Neuronal stem cell (in vitro differentiated cells): ENCODE results near the gene TUBGCP6.

Experiments
- DNase-seq: peaks from one replicate; pipeline ENCODE4 v3.0.0-alpha.2; 2013; ENCODE audit warnings: low spot score
- H2AFZ ChIP-seq: one replicate; pipeline ENCODE4 v1.6.1; 2013; ENCODE audit warnings: mild to moderate bottlenecking, low read length, inconsistent platforms
- H2AK5ac ChIP-seq: 2 replicates; pipeline ENCODE4 v1.6.1; 2013; ENCODE audit warnings: low read depth, mild to moderate bottlenecking, inconsistent platforms, low read length, moderate library complexity, mixed read lengths
- H2BK120ac ChIP-seq: 2 replicates; pipeline ENCODE4 v1.6.1; 2013; ENCODE audit warnings: low read depth, mild to moderate bottlenecking, inconsistent platforms, low read length, moderate library complexity, mixed read lengths
- H2BK12ac ChIP-seq: one replicate; pipeline ENCODE4 v1.6.1; 2013; ENCODE audit warnings: low read length, inconsistent platforms
- H2BK15ac ChIP-seq: 2 replicates; pipeline ENCODE4 v1.6.1; 2013; ENCODE audit warnings: mild to moderate bottlenecking, low read length, inconsistent platforms, mixed read lengths
- H2BK5ac ChIP-seq: one replicate; pipeline ENCODE4 v1.6.1; 2013; ENCODE audit warnings: inconsistent platforms, mild to moderate bottlenecking, low read length, moderate library complexity
- H3K14ac ChIP-seq: one replicate; pipeline ENCODE4 v1.6.1; 2013; ENCODE audit warnings: low read length, inconsistent platforms
- H3K18ac ChIP-seq: 2 replicates; pipeline ENCODE4 v1.6.1; 2013; ENCODE audit warnings: low read length, inconsistent platforms
- H3K23ac ChIP-seq: 2 replicates; pipeline ENCODE4 v1.6.1; 2013; ENCODE audit warnings: low read depth, mild to moderate bottlenecking, mixed read lengths, low read length, inconsistent platforms; ENCODE audit not compliant: poor library complexity
- H3K27ac ChIP-seq: replicated peaks from 3 replicates; pipeline ENCODE4 v1.5.1; 2013; ENCODE audit warnings: low read length, inconsistent platforms
- H3K27me3 ChIP-seq, 3 experiments: 2 replicates each; pipeline ENCODE4 v1.6.1; 2013; ENCODE audit warnings: low read length in 3 of 3, mild to moderate bottlenecking in 2 of 3, inconsistent platforms in 1 of 3, low read depth in 1 of 3, mixed read lengths in 1 of 3, moderate library complexity in 1 of 3; ENCODE audit not compliant: control insufficient read depth in 3 of 3, insufficient read depth in 3 of 3
- H3K36me3 ChIP-seq, 2 donors: replicated peaks in 1 of 2; 2 replicates each; pipeline ENCODE4 v1.6.1; 2013; ENCODE audit warnings: low read length in 2 of 2; ENCODE audit not compliant: control insufficient read depth in 2 of 2, insufficient read depth in 2 of 2
- H3K4ac ChIP-seq: 2 replicates; pipeline ENCODE4 v1.6.1; 2013; ENCODE audit warnings: inconsistent platforms, mild to moderate bottlenecking, low read length, moderate library complexity
- H3K4me1 ChIP-seq, 2 donors: 1 replicate in 1 of 2; 2 replicates in 1 of 2; pipeline ENCODE4 v1.6.1; 2013; ENCODE audit warnings: low read length in 2 of 2, low read depth in 1 of 2; ENCODE audit not compliant: control insufficient read depth in 2 of 2, insufficient read depth in 1 of 2
- H3K4me2 ChIP-seq: one replicate; pipeline ENCODE4 v1.6.1; 2013; ENCODE audit warnings: mild to moderate bottlenecking, low read length, inconsistent platforms; ENCODE audit not compliant: insufficient read depth, poor library complexity, severe bottlenecking
- H3K4me3 ChIP-seq, 2 donors: 2 replicates each; pipeline ENCODE4 v1.5.1; 2013; ENCODE audit warnings: low read length in 2 of 2, mild to moderate bottlenecking in 2 of 2, inconsistent platforms in 1 of 2, moderate library complexity in 1 of 2
- H3K79me1 ChIP-seq: one replicate; pipeline ENCODE4 v1.6.1; 2013; ENCODE audit warnings: low read depth, mild to moderate bottlenecking, inconsistent platforms, low read length, moderate library complexity
- H3K9ac ChIP-seq: one replicate; pipeline ENCODE4 v1.6.1; 2013; ENCODE audit warnings: mild to moderate bottlenecking, low read depth, low read length, inconsistent platforms; ENCODE audit not compliant: poor library complexity
- H3K9me3 ChIP-seq, 2 donors: replicated peaks in 1 of 2; 2 replicates each; pipeline versions ENCODE3 to v1.6.1; 2013; ENCODE audit warnings: low read length in 2 of 2, mild to moderate bottlenecking in 2 of 2, inconsistent platforms in 1 of 2, low read depth in 1 of 2, mixed read lengths in 1 of 2, moderate library complexity in 1 of 2; ENCODE audit not compliant: control insufficient read depth in 2 of 2, insufficient read depth in 1 of 2
- H4K8ac ChIP-seq: one replicate; pipeline ENCODE4 v1.6.1; 2013; ENCODE audit warnings: low read depth, mild to moderate bottlenecking, inconsistent platforms, low read length, moderate library complexity
- H4K91ac ChIP-seq: one replicate; pipeline ENCODE4 v1.6.1; 2013; ENCODE audit warnings: low read length, low read depth, mild to moderate bottlenecking, inconsistent platforms; ENCODE audit not compliant: poor library complexity
- WGBS, 2 donors: extraction: QIAGEN DNeasy Blood & Tissue Kit; methylation state at CpG; one replicate each; pipeline ENCODE4 v1.1.7; 2013; ENCODE audit warnings: missing lambda C conversion rate in 2 of 2, mixed read lengths in 1 of 2; ENCODE audit not compliant: insufficient read length in 2 of 2, insufficient replicate concordance in 1 of 2; ENCODE audit errors: extremely low coverage in 2 of 2; 5-methylcytosine and 5-hydroxymethylcytosine counted together

TUBGCP6 gene

GRCh38 chr22:50179937-50180726 lies 64.7 kb downstream of the TUBGCP6 start:
- H3K18ac ChIP-seq = peak overlapping the region; percentile 85
- peaks cover 9% of the 10 kb centered on the region for H3K79me1 ChIP-seq
- H3K27me3 ChIP-seq = peaks cover 0 to 9% (median 4%) of the 10 kb centered on the region in 3 experiments
- H2BK12ac ChIP-seq = peak overlapping the region; percentile 58
- no peaks in the 10 kb centered on the region for H3K36me3 ChIP-seq
- peak overlapping the region; percentile 82 for H4K8ac ChIP-seq
- no peak overlapping the region for H3K4me3 ChIP-seq
- H3K4me2 ChIP-seq = no peak overlapping the region
- H2BK5ac ChIP-seq = no peak overlapping the region
- no peak overlapping the region for H3K27ac ChIP-seq
- no peak overlapping the region for H2BK15ac ChIP-seq
- peak overlapping the region; percentile 81 for H2AK5ac ChIP-seq
- 100% methylated on average over 4 of the region's 39 CpGs; no CpG with 5 or more reads in 1 of the 2 donors for WGBS, 2 donors
- peaks cover 5 to 9% of the 10 kb centered on the region in 2 donors for H3K4me1 ChIP-seq
- H3K23ac ChIP-seq = peak overlapping the region; percentile 73
- peak overlapping the region; percentile 91 for H2BK120ac ChIP-seq
- peak overlapping the region; percentile 53 for H3K4ac ChIP-seq
- H3K14ac ChIP-seq = no peak overlapping the region
- peaks cover 0 to 6% of the 10 kb centered on the region in 2 donors for H3K9me3 ChIP-seq
- H3K9ac ChIP-seq = peak overlapping the region; percentile 60
- H2AFZ ChIP-seq = no peak overlapping the region
- no peak for DNase-seq
- peak overlapping the region; percentile 79 for H4K91ac ChIP-seq

- peak overlapping the region; percentile 59 for H3K18ac ChIP-seq
Measured at GRCh38 chr22:50178871-50179869, 65.7 kb downstream of the TUBGCP6 start.

GRCh38 chr22:50178471-50178864 lies 66.4 kb downstream of the TUBGCP6 start:
- peak overlapping the region; percentile 59 for H3K18ac ChIP-seq
- H2BK120ac ChIP-seq = peak overlapping the region; percentile 91
- no CpG with 5 or more reads among the region's 22 CpGs for WGBS, 2 donors
- H3K9me3 ChIP-seq = peaks cover 0 to 6% of the 10 kb centered on the region in 2 donors
- H3K27me3 ChIP-seq = peaks cover 0 to 20% (median 1%) of the 10 kb centered on the region in 3 experiments
- H2BK5ac ChIP-seq = no peak overlapping the region
- no peaks in the 10 kb centered on the region for H3K36me3 ChIP-seq
- H3K4me3 ChIP-seq = no peak overlapping the region
- no peak overlapping the region for H2BK12ac ChIP-seq
- no peak overlapping the region for H3K4me2 ChIP-seq
- H2AK5ac ChIP-seq = peak overlapping the region; percentile 97
- no peak overlapping the region for H3K9ac ChIP-seq
- no peak overlapping the region for H2AFZ ChIP-seq
- H3K4ac ChIP-seq = no peak overlapping the region
- no peak overlapping the region for H4K8ac ChIP-seq
- peaks cover 6% of the 10 kb centered on the region for H3K79me1 ChIP-seq
- no peak for DNase-seq
- no peak overlapping the region for H3K27ac ChIP-seq
- H2BK15ac ChIP-seq = no peak overlapping the region
- H4K91ac ChIP-seq = no peak overlapping the region
- no peak overlapping the region for H3K14ac ChIP-seq
- peaks cover 2 to 4% of the 10 kb centered on the region in 2 donors for H3K4me1 ChIP-seq
- H3K23ac ChIP-seq = peak overlapping the region; percentile 97

More at GRCh38 chr22:50178871-50179869, 65.7 kb downstream of the TUBGCP6 start:
- no peak overlapping the region for H4K91ac ChIP-seq
- DNase-seq = no peak
- H3K4me2 ChIP-seq = no peak overlapping the region
- H3K9ac ChIP-seq = peak overlapping the region; percentile 60
- peaks cover 0 to 6% of the 10 kb centered on the region in 2 donors for H3K9me3 ChIP-seq
- H2BK5ac ChIP-seq = no peak overlapping the region
- no CpG with 5 or more reads among the region's 64 CpGs for WGBS, 2 donors
- peaks cover 0 to 13% (median 0%) of the 10 kb centered on the region in 3 experiments for H3K27me3 ChIP-seq
- H3K27ac ChIP-seq = no peak overlapping the region
- H2BK120ac ChIP-seq = peak overlapping the region; percentile 91
- peak overlapping the region; percentile 84 for H2BK12ac ChIP-seq
- H4K8ac ChIP-seq = no peak overlapping the region
- peaks cover 5 to 7% of the 10 kb centered on the region in 2 donors for H3K4me1 ChIP-seq
- H2AFZ ChIP-seq = no peak overlapping the region
- H2BK15ac ChIP-seq = peak overlapping the region; percentile 81
- H2AK5ac ChIP-seq = peak overlapping the region; percentile 97
- H3K36me3 ChIP-seq = no peaks in the 10 kb centered on the region
- H3K4me3 ChIP-seq = no peak overlapping the region
- peak overlapping the region; percentile 63 for H3K14ac ChIP-seq
- peak overlapping the region; percentile 66 for H3K4ac ChIP-seq
- peak overlapping the region; percentile 97 for H3K23ac ChIP-seq
- peaks cover 9% of the 10 kb centered on the region for H3K79me1 ChIP-seq
